ENCODE results near the gene KCNE2. TPM values are rescaled to one million over a fixed set of nuclear protein-coding genes. Genes with fewer than 3 reads are reported as not detected.

The KCNE2 gene
- total and polyA plus RNA-seq, 2 of the 8 experiments (the other 6 are each of a cell fraction or from before 2014, with no cell fraction given): 0.09 to 0.37 TPM

GRCh38 chr21:34330055-34330454 lies 33.8 kb upstream of the KCNE2 start (continued):
- no peak for TF ChIP-seq CHD7 (IDR thresholded peaks at IDR 0.05; ENCODE audit: insufficient replicate concordance, low read length)
- TF ChIP-seq EP300 (IDR thresholded peaks at IDR 0.05; ENCODE audit: borderline replicate concordance in 1 of 2, low read depth in 2 of 2, low read length in 2 of 2): no peak
- no peak for TF ChIP-seq KDM5A (IDR thresholded peaks at IDR 0.05; ENCODE audit: low read length)
- no peak for TF ChIP-seq GABPA (IDR thresholded peaks at IDR 0.05; ENCODE audit: borderline replicate concordance, insufficient read depth, low read length)
- no peak for TF ChIP-seq SRF (IDR thresholded peaks at IDR 0.05; ENCODE audit: low read depth, low read length)
- no peak for TF ChIP-seq RNF2 (IDR thresholded peaks at IDR 0.05; ENCODE audit: borderline replicate concordance, low read depth, low read length, missing control alignments, poor library complexity, severe bottlenecking)
- TF ChIP-seq CTCF (IDR thresholded peaks at IDR 0.05; ENCODE audit: control extremely low read depth in 1 of 3, insufficient read depth in 1 of 3, low read depth in 1 of 3, low read length in 3 of 3): peak; percentile 20 to 57 (median 46); a peak in 3 of 4 replicates

All from H1 (cell line).